GM18505 (cell line): ENCODE results near the gene FUNDC2.

Experiments
- ATAC-seq: cut with Tn5 transposase; IDR thresholded peaks from one replicate; pipeline ENCODE4 v1.9.1; 2021; ENCODE audit not compliant: unreplicated experiment
- POLR2A ChIP-seq: IDR thresholded peaks from 4 replicates; pipeline ENCODE4 v1.6.1; 2011; ENCODE audit warnings: borderline replicate concordance; ENCODE audit not compliant: insufficient read depth, insufficient read length; ENCODE audit errors: extremely low read depth

The FUNDC2 gene

GRCh38 chrX:155070975-155071693 lies 44.5 kb downstream of the FUNDC2 start, which contains the start of the genes BRCC3, CMC4 and MTCP1:
TSS of gene BRCC3 (plus strand) at chrX:155071508. CDS start at chrX:155071528, 20 bp downstream.
TSS of gene CMC4 (minus strand) at chrX:155071136. CDS start at chrX:155064023, 7,113 bp downstream.
TSS of gene MTCP1 (minus strand) at chrX:155071136. CDS start at chrX:155066010, 5,126 bp downstream.
- ATAC-seq = peak; percentile 84
- TF ChIP-seq POLR2A = peak; percentile 71

- TF ChIP-seq POLR2A = no peak
- no peak for ATAC-seq
Measured at GRCh38 chrX:155071694-155072280, 45.1 kb downstream of the FUNDC2 start.

GRCh38 chrX:155086202-155086840 lies 59.7 kb downstream of the FUNDC2 start:
- TF ChIP-seq POLR2A = no peak

GRCh38 chrX:155086961-155087735 lies 60.5 kb downstream of the FUNDC2 start:
- no peak for TF ChIP-seq POLR2A
- ATAC-seq = no peak

More at GRCh38 chrX:155086202-155086840, 59.7 kb downstream of the FUNDC2 start:
- no peak for ATAC-seq

- ATAC-seq = no peak
- TF ChIP-seq POLR2A = no peak
Measured at GRCh38 chrX:155094468-155095061, 67.9 kb downstream of the FUNDC2 start.

- TF ChIP-seq POLR2A = no peak
- ATAC-seq = no peak
Measured at GRCh38 chrX:155105919-155106318, 79.3 kb downstream of the FUNDC2 start.

GRCh38 chrX:155108427-155108826 lies 81.8 kb downstream of the FUNDC2 start:
- TF ChIP-seq POLR2A = no peak
- no peak for ATAC-seq
